H9 (cell line): ENCODE data around the gene CELF4. TPM values are rescaled to one million over a fixed set of nuclear protein-coding genes. Genes with fewer than 3 reads are reported as not detected.

Experiments
- DNase-seq: peaks from one replicate; pipeline ENCODE4 v3.0.0-alpha.2; 2017
- H2AFZ ChIP-seq: one replicate; pipeline ENCODE4 v1.6.1; 2013; ENCODE audit warnings: mild to moderate bottlenecking, low read length, control low read depth, moderate library complexity
- H2AK5ac ChIP-seq: 2 replicates; pipeline ENCODE4 v1.6.1; 2013; ENCODE audit warnings: low read length, control low read depth, mixed read lengths; ENCODE audit not compliant: insufficient read length
- H2BK120ac ChIP-seq: one replicate; pipeline ENCODE4 v1.6.1; 2013; ENCODE audit warnings: low read depth, mild to moderate bottlenecking, low read length, control low read depth, inconsistent platforms; ENCODE audit not compliant: poor library complexity, severe bottlenecking
- H2BK12ac ChIP-seq: 2 replicates; pipeline ENCODE4 v1.6.1; 2013; ENCODE audit warnings: low read length, control low read depth, mixed read lengths, low read depth; ENCODE audit not compliant: insufficient read length
- H2BK15ac ChIP-seq: 2 replicates; pipeline ENCODE4 v1.6.1; 2013; ENCODE audit warnings: low read depth, low read length, control low read depth
- H2BK20ac ChIP-seq: one replicate; pipeline ENCODE4 v1.6.1; 2013; ENCODE audit warnings: low read depth, mild to moderate bottlenecking, low read length, control low read depth, inconsistent platforms; ENCODE audit not compliant: poor library complexity, severe bottlenecking
- H2BK5ac ChIP-seq: 2 replicates; pipeline ENCODE4 v1.6.1; 2013; ENCODE audit warnings: low read length, control low read depth, mixed read lengths; ENCODE audit not compliant: insufficient read length
- H3K14ac ChIP-seq: 2 replicates; pipeline ENCODE4 v1.6.1; 2013; ENCODE audit warnings: low read length, control low read depth; ENCODE audit not compliant: insufficient read depth
- H3K18ac ChIP-seq: 2 replicates; pipeline ENCODE4 v1.6.1; 2013; ENCODE audit warnings: low read depth, mild to moderate bottlenecking, mixed read lengths, low read length, control low read depth; ENCODE audit not compliant: insufficient read length
- H3K23ac ChIP-seq: 2 replicates; pipeline ENCODE4 v1.6.1; 2013; ENCODE audit warnings: low read length, control low read depth, mixed read lengths, low read depth; ENCODE audit not compliant: insufficient read length
- H3K23me2 ChIP-seq: 2 replicates; pipeline ENCODE4 v1.6.1; 2013; ENCODE audit warnings: low read depth, mild to moderate bottlenecking, mixed read lengths, low read length, control low read depth; ENCODE audit not compliant: insufficient read length, poor library complexity, severe bottlenecking
- H3K27ac ChIP-seq: 2 replicates; pipeline ENCODE4 v1.5.1; 2013; ENCODE audit warnings: low read length, control low read depth, mixed read lengths, low read depth; ENCODE audit not compliant: insufficient read length
- H3K27me3 ChIP-seq: 2 replicates; pipeline ENCODE4 v1.6.1; 2013; ENCODE audit warnings: low read length, control low read depth, inconsistent platforms; ENCODE audit not compliant: insufficient read depth
- H3K4ac ChIP-seq: 2 replicates; pipeline ENCODE4 v1.6.1; 2013; ENCODE audit warnings: low read depth, mild to moderate bottlenecking, control low read depth, inconsistent platforms, low read length, moderate library complexity
- H3K4me1 ChIP-seq: 2 replicates; pipeline ENCODE4 v1.6.1; 2013; ENCODE audit warnings: low read length, control low read depth, inconsistent platforms; ENCODE audit not compliant: insufficient read depth
- H3K4me2 ChIP-seq: 2 replicates; pipeline ENCODE4 v1.6.1; 2013; ENCODE audit warnings: low read length, control low read depth, mixed read lengths; ENCODE audit not compliant: insufficient read length, insufficient read depth
- H3K56ac ChIP-seq: 2 replicates; pipeline ENCODE4 v1.6.1; 2013; ENCODE audit warnings: low read depth, mild to moderate bottlenecking, mixed read lengths, low read length, control low read depth; ENCODE audit not compliant: insufficient read length
- H3K79me1 ChIP-seq: 2 replicates; pipeline ENCODE4 v1.6.1; 2013; ENCODE audit warnings: low read depth, mild to moderate bottlenecking, moderate library complexity, low read length, control low read depth, inconsistent platforms; ENCODE audit not compliant: insufficient read depth, poor library complexity, severe bottlenecking
- H3K79me2 ChIP-seq: 2 replicates; pipeline ENCODE4 v1.6.1; 2013; ENCODE audit warnings: low read length, control low read depth, inconsistent platforms; ENCODE audit not compliant: insufficient read depth
- H3K9ac ChIP-seq: 2 replicates; pipeline ENCODE4 v1.6.1; 2013; ENCODE audit warnings: low read length, control low read depth, mixed read lengths; ENCODE audit not compliant: insufficient read length; ENCODE audit errors: extremely low read depth
- H3K9me3 ChIP-seq: one replicate; pipeline ENCODE4 v1.6.1; 2013; ENCODE audit warnings: low read depth, low read length, inconsistent platforms; ENCODE audit not compliant: control insufficient read depth
- H3T11ph ChIP-seq: one replicate; pipeline ENCODE4 v1.6.1; 2013; ENCODE audit warnings: mild to moderate bottlenecking, low read length, control low read depth, inconsistent platforms
- H4K20me1 ChIP-seq: one replicate; pipeline ENCODE4 v1.6.1; 2013; ENCODE audit not compliant: control insufficient read depth, insufficient read length, insufficient read depth
- H4K5ac ChIP-seq: 2 replicates; pipeline ENCODE4 v1.6.1; 2013; ENCODE audit warnings: low read depth, mild to moderate bottlenecking, mixed read lengths, low read length, control low read depth; ENCODE audit not compliant: insufficient read length
- H4K8ac ChIP-seq: replicated peaks from 2 replicates; pipeline ENCODE4 v1.6.1; 2013; ENCODE audit warnings: low read length, control low read depth, mixed read lengths, low read depth; ENCODE audit not compliant: insufficient read length
- H4K91ac ChIP-seq: 2 replicates; pipeline ENCODE4 v1.6.1; 2013; ENCODE audit warnings: low read depth, mild to moderate bottlenecking, moderate library complexity, mixed read lengths, low read length, control low read depth; ENCODE audit not compliant: insufficient read length
- H3K27ac Mint-ChIP-seq, 3 experiments: 2 replicates in 2 of 3; 3 replicates in 1 of 3; pipeline ENCODE4 v1.8.0; 2020 to 2021; ENCODE audit warnings: mixed read lengths in 3 of 3, mild to moderate bottlenecking in 1 of 3, moderate library complexity in 1 of 3
- H3K27me3 Mint-ChIP-seq: 2 replicates; pipeline ENCODE4 v1.8.0; 2021; ENCODE audit warnings: low read depth, mild to moderate bottlenecking, moderate library complexity, mixed read lengths
- H3K36me3 Mint-ChIP-seq, 3 experiments: 2 replicates in 2 of 3; 3 replicates in 1 of 3; pipeline ENCODE4 v1.8.0; 2020 to 2021; ENCODE audit warnings: low read depth in 3 of 3, mixed read lengths in 3 of 3; ENCODE audit not compliant: insufficient read depth in 1 of 3
- H3K4me1 Mint-ChIP-seq, 2 experiments: 2 replicates each; pipeline ENCODE4 v1.8.0; 2020; ENCODE audit warnings: mixed read lengths in 2 of 2
- H3K4me3 Mint-ChIP-seq, 2 experiments: 2 replicates in 1 of 2; 3 replicates in 1 of 2; pipeline ENCODE4 v1.8.0; 2020 to 2021; ENCODE audit warnings: mild to moderate bottlenecking in 2 of 2, mixed read lengths in 2 of 2, moderate library complexity in 1 of 2
- H3K9me3 Mint-ChIP-seq, 2 experiments: 2 replicates in 1 of 2; 3 replicates in 1 of 2; pipeline ENCODE4 v1.8.0; 2020; ENCODE audit warnings: mild to moderate bottlenecking in 2 of 2, mixed read lengths in 2 of 2, moderate library complexity in 1 of 2
- CTCF ChIP-seq: fragments of 200-600 bp; sonication (generic); conservative IDR thresholded peaks from 3 replicates; pipeline ENCODE4 v1.8.0; 2021; ENCODE audit warnings: antibody characterized with exemption, mild to moderate bottlenecking
- WGBS: extraction: QIAGEN DNeasy Blood & Tissue Kit; methylation state at CpG from one replicate; pipeline ENCODE4 v1.1.7; 2013; ENCODE audit warnings: missing lambda C conversion rate, low lambda C conversion rate, mixed read lengths; ENCODE audit not compliant: insufficient read length; ENCODE audit errors: extremely low coverage; 5-methylcytosine and 5-hydroxymethylcytosine counted together
- total RNA-seq: library from RNA; stranded (reverse); gene quantifications from 2 replicates; pipeline ENCODE4 v1.2.1, GENCODE V29; 2021

CELF4 gene
- total RNA-seq, 1 experiment from 2014 or later, result 1.1 TPM

GRCh38 chr18:37445836-37446235 is 119.8 kb downstream of the CELF4 start:
- no CpG with 5 or more reads among the region's 10 CpGs for WGBS
- peaks cover 14% of the 10 kb centered on the region for H3K27me3 Mint-ChIP-seq
- H3K27me3 ChIP-seq, result no peaks in the 10 kb centered on the region
- no peak overlapping the region for H4K5ac ChIP-seq
- H3K27ac Mint-ChIP-seq, result no peak overlapping the region
- no peak overlapping the region for H2AFZ ChIP-seq
- no peak for TF ChIP-seq CTCF
- no peak overlapping the region for H3T11ph ChIP-seq
- no peak overlapping the region for H4K8ac ChIP-seq
- no peaks in the 10 kb centered on the region for H3K79me2 ChIP-seq
- H2BK5ac ChIP-seq, result no peak overlapping the region
- H2BK120ac ChIP-seq, result no peak overlapping the region
- no peak overlapping the region for H2AK5ac ChIP-seq
- no peak overlapping the region for H3K18ac ChIP-seq
- H3K36me3 Mint-ChIP-seq, result no peaks in the 10 kb centered on the region
- H3K56ac ChIP-seq, result no peak overlapping the region
- no peak overlapping the region for H3K4me2 ChIP-seq
- no peak overlapping the region for H2BK20ac ChIP-seq
- no peak overlapping the region for H3K27ac ChIP-seq
- no peak overlapping the region for H3K4me3 Mint-ChIP-seq
- H3K9me3 ChIP-seq, result no peaks in the 10 kb centered on the region
- no peak overlapping the region for H3K9ac ChIP-seq
- H3K4ac ChIP-seq, result no peak overlapping the region
- H3K4me1 ChIP-seq, result no peaks in the 10 kb centered on the region; the same call in 1 of the 2 replicates
- no peaks in the 10 kb centered on the region for H3K23me2 ChIP-seq
- H2BK15ac ChIP-seq, result no peak overlapping the region
- H3K4me1 Mint-ChIP-seq, result peaks cover 30 to 55% of the 10 kb centered on the region in 2 experiments
- no peaks in the 10 kb centered on the region for H3K79me1 ChIP-seq
- no peak for DNase-seq
- H3K9me3 Mint-ChIP-seq, result peaks cover 0 to 3% of the 10 kb centered on the region in 2 experiments; a peak in 2 of 5 replicates
- no peaks in the 10 kb centered on the region for H4K20me1 ChIP-seq
- no peak overlapping the region for H2BK12ac ChIP-seq
- no peak overlapping the region for H3K14ac ChIP-seq
- H3K23ac ChIP-seq, result no peak overlapping the region
- H4K91ac ChIP-seq, result no peak overlapping the region
